ENCODE results near the gene MRPL12.

- no peak for TF ChIP-seq CTCF (IDR thresholded peaks at IDR 0.05; ENCODE audit: borderline replicate concordance, extremely low read depth, low read length, poor library complexity, severe bottlenecking)
- TF ChIP-seq EZH2 (IDR thresholded peaks at IDR 0.05; ENCODE audit: borderline replicate concordance, low read depth, low read length, severe bottlenecking), result no peak
Measured at GRCh38 chr17:81713556-81714411, 10.6 kb downstream of the MRPL12 start.
